ENCODE measurements around the gene JOSD1.

GRCh38 chr22:38750104-38750503 lies 49.4 kb upstream of the JOSD1 start:
- TF ChIP-seq FOXA1 (IDR thresholded peaks at IDR 0.05) = no peak
- TF ChIP-seq FOXK2 (IDR thresholded peaks at IDR 0.05) = no peak
- no peak for TF ChIP-seq SP1 (IDR thresholded peaks at IDR 0.05)
- no peak for TF ChIP-seq BHLHE40 (IDR thresholded peaks at IDR 0.05; ENCODE audit: borderline replicate concordance)

Data from HEK293T (cell line).